GM18867 (cell line): ENCODE results near the gene MARCHF10.

Experiments used
- ATAC-seq: cut with Tn5 transposase; IDR thresholded peaks from one replicate; pipeline ENCODE4 v1.9.1; 2021; ENCODE audit warnings: mild to moderate bottlenecking, moderate library complexity; ENCODE audit not compliant: unreplicated experiment

MARCHF10 gene

GRCh38 chr17:62720126-62720850, 87.8 kb downstream of the MARCHF10 start:
- peak; percentile 31 for ATAC-seq

- no peak for ATAC-seq
Measured at GRCh38 chr17:62719586-62719985, 88.5 kb downstream of the MARCHF10 start.

DNA sequence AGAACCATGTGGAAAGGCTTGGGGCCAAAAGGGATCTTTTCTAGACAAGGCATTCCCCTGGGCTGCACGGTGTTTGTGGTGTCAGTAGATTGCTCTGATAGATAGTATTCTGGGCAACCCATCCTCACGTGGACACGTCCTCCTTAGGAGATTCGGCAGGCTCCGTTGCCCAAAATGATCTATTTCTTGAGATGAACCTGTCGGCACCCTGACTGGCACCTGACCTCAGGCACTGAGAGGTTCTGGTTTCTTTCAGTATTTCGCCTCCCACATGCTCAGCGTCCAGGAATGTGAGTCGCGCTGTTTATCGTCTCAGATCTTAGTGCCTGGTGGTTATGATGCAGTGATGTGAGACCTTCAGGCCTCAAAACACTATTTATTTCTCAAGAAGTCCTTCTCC, 89.7 kb downstream of the MARCHF10 start:
- ATAC-seq: no peak

- no peak for ATAC-seq
Measured at GRCh38 chr17:62717889-62718288, 90.2 kb downstream of the MARCHF10 start.

DNA sequence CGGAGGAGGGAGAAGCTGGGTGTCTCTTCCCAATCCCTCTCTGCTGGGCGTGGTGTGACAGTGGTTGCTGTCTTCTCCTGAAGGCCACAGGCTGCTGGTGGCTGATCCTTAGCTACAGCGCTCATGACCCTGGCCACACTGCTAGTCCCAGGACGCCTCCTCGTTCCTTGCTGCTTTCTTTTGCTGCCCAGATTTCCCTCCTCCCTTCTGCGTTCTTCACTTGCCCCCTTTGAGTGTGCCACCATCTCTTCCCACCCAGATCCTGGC, 90.6 kb downstream of the MARCHF10 start:
- ATAC-seq: no peak

DNA sequence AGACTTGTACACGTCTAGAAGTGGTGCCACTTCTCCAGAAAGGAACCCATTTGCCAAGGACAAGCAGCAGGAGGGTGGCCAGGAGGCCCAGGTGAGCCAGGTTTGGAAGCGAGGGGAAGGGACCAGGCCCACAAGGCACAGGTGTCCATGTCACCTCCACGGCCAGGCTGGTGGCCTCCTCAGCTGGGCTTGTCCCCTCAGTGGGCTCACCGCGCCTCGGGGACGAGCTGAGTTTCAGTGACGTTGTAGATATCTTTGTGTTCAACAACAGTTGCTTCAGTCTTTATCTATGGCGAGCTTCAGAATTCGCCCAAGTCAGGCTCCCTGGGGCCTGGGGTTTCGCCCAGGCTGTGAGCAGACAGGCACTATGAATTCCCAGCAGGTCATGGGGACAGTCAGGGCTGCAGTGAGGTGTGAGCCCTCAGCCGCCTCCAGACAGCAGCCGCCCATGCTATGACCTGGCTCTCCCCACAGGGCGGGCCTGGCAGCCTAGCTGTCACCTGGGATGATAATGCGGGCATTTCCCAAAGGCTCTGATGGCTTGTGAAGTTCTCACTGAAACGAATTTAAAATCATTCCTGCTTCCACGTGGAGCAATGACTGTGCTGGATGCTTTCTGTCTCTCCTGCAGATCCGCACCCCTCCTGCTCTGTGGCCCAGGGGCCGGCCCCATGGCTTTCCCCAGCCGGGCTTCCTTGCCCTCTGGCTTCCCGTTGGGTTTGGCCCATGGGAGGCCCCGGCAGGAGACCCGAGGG, 91.1 kb downstream of the MARCHF10 start:
- no peak for ATAC-seq

- no peak for ATAC-seq
Measured at GRCh38 chr17:62715882-62716390, 92.2 kb downstream of the MARCHF10 start.

DNA sequence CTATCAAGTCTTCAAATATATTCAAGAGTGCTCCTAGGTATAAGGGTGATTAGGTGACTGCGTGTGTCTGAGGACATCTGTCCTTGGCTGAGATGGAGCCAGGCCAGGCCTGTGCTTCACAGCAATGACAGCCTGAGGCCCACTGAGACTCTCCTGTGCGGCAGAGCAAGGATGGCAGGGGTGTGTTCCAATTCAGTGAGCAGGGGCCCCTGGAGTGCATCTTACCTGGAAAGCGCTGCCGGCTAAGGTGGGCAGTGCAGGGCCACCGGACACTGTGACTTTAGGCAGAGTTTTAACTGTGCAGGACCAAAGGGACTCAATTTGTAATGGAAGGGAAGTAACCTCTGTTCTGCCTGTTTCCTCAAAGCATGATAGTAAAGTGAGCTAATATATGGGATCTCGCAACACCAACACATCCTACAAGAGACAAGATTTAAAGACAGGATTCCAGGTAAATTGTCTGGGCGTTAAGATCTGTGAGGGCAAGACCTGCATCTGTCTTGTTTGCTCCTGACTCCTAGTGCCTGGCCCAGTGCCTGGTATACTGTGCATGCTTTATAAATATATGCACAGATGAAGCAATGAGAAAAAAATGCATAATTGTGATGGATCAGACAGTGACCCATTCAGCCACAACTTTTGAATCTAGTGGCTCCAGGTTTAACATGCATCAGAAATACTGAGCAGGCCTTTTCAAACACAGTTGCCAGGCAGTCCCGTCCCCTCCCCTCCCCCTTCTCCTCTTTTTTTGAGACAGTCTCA, 93.9 kb downstream of the MARCHF10 start:
- no peak for ATAC-seq

DNA sequence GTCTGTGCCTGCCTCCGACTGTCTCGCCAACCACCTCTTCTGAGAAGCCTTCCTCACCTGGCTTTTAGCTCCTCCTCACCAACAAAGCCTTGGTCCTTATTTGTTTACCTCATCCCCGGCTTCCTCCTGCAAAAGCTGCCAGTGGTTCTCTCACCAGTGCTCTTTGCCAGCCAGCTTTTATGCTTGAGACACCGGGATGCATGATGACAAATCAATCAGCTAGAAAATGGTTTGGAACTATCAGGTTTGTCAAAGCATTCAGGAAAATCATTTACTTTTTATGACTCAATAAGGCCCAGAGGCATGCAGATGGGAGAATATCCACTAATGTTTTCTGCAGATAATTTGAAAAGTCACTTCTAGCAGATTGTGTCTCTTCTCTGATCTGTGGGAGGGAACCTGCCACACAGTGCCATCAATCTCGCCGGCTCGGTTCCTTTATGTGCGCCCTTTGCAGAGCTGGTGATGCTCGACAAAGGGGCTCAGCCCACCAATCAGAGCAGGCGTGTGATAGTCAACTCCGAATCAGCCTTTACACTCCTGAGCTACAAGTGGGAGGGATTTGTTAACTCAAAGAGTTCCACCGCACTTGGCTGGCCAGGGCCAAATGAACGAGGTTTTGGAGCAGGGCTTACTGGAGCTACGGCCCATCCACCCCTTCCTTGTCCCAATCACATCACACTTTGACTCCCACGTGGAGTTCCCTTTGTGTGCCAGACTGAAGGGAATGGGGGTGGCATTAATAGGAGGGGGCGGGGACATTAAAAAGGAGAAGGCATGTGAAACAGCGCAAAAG, 94.8 kb downstream of the MARCHF10 start:
- ATAC-seq: no peak

DNA sequence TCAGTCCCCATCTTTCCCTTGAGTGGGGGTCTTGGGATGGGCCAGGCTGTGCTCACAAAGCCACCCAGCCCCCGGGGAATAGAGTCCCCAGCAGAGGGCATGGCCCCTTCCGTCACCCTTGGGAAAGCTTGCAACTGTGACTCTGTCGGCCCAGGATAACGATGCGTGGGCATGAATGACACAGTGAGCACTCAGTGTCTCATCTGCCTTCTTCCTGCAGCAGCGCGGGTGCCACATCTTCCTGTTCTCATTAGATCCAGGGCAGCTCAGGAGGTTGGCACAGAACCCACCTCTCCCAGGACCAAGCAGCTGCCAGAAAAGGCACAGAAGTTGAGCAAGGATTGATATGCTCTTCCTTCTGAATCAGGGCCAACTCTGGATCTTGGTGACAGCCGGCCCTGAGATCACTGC, 95.9 kb downstream of the MARCHF10 start:
- ATAC-seq: no peak

DNA sequence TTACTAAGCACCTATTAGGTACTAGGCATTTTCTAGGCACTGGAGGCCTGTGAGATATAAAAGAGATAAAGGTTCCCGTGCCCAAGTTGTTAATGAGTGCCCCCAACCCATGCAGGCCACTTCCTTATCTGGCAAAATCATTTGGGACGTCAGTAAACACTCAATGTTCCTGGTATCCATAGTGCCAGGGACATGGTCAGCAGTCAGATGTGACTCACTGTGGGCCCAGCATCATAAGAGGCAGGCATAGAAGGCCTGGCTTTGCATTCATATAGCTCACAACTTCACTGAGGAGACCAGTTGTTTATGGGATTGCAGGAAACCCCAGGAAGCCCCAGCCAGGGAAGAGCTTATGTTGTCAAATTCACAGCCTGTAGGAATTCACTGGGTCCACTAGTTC, 99.5 kb downstream of the MARCHF10 start:
- ATAC-seq: no peak

- ATAC-seq: no peak
Measured at GRCh38 chr17:62707425-62707739, 100.7 kb downstream of the MARCHF10 start.

DNA sequence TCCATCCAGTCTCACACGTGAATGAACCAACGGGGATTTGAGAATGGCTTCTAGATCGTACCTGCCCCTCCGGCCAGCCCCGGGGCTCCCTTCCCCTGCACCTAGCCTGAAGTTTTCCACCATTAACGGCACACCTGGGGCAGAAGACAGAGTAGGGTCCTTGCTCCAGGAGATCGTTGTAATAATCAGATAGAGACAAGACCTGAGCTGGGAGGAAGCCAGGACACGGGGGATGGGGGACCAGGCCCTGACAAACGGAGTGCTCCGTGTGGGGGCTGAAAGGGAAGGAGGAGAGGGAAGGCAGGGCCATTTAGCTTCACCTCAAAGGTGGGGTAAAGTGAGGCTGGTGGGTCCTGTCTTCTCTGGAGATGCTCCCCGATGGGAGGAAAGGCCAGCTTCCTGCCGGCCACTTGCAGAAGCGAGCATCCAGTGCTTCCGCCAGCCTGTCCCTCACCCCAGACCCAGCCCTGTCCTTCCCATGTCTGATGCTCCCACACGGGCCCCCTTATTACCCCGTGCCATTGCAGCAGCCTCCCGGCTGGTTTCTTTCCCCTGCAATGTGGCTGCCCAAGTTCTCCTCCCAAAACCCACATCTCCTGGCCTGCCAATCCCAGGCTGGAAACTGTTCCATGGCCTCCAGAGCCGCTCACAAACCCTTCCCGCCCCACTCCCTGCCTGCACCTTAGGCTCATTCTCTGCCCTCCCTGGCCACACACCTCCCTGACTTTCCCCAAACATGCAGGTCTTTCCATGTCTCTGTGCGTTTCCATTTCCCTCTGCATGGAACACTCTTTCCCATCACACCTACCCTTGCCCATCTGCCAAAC, 101.3 kb downstream of the MARCHF10 start:
- no peak for ATAC-seq

- ATAC-seq: no peak
Measured at GRCh38 chr17:62705778-62706597, 102.1 kb downstream of the MARCHF10 start.

DNA sequence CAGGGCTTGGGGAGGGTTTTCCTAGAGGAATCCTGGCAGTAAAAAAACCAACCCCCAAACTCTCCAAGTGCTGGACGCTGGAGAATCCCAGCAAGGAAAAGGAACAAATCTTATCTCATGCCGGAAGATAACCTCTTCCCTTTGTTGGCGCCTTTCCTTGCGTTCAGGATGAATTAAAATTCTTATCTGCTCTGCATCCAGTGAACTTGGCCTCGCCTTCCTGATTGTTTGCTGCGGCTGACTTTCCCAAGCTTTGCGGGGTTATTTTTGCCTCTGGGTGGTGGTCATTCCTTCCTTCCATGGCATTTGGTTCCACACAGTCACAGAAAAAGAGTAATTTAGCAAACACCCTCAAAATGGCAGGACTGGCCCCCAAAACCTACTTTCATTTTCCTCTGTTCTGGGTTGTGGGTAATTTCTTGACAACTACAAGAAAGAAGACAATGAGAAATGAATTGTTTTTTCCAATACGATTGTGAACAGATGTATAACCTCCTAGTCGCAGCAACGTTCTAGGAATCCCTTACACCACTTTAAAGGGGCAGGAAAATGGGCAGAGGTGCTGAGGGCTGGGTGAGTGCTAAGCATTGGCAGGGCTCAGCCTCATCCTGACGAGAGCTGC, 102.8 kb downstream of the MARCHF10 start:
- no peak for ATAC-seq

DNA sequence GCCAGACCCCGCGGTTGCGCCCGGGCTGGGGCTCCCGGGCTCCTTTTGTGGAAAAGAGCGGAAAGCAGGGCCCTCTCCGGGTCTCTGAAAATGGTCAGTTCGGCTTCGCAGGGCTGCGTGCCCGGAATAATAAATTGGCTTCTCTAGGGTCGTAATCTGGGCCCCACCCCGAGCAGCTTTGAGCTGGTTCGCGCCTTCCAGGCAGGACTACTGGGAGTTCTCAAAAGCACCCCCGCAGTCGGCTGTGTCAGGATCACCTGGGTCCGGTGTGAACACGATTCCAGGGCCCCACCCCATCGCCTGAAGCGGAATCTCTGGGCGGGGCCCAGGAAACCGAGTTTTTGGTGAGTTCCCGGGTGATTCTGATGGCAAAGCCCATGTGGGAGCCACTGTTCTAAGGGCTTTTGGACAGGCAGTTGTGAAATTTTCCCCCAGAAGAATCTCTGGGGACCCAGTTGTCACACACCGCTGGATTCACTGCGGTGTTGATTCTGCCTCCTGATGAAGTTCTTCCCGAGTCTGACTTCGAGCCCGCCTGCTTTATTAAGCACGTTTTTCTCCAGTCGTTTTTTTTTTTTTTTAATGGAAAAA, 103.6 kb downstream of the MARCHF10 start:
- ATAC-seq: no peak

GRCh38 chr17:62703776-62704380, 104.2 kb downstream of the MARCHF10 start:
- ATAC-seq: peak; percentile 88

DNA sequence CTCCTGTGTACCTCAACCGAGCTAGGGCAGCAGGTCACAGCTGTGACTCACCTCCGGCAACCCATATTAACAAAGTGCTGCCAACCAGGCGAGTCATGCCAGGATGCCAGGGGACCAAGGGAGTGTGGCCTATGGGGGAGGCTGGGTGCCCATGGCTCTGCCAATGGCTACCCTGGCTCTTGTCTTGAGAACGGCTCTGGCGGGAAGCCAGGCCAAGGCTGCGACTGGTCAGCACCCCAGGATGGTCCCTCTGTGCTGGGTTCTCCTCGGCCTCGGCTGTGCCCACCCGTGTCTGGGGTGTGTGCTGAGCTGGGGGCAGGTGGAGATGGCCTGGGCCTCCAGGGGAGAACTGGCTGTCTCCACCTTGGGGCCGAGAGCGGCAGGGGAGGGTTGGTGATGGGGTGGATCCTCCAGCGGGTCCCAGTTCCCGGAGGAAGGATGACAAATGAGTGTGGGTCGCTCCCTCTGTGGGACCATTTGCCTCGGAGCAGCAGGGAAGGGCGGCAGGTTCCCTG, 104.8 kb downstream of the MARCHF10 start:
- ATAC-seq: peak; percentile 4
